Naive thymus-derived CD4-positive, alpha-beta T cell (primary cell): ENCODE results near the gene KRT83. TPM values are rescaled to one million over a fixed set of nuclear protein-coding genes. Genes with fewer than 3 reads are reported as not detected.
A peak's percentile ranks its signal among the peaks of the same experiment; 100 is the strongest.

ENCODE experiments used
- ATAC-seq: fragments of 150-1000 bp; cut with Tn5 transposase; 2 replicates; pipeline ENCODE4 v1.10.0; 2021; ENCODE audit warnings: mild to moderate bottlenecking, moderate library complexity
- CTCF ChIA-PET: fragments of 350-600 bp; sonication (Branson Sonifier 250); formaldehyde crosslinking; loops from one replicate; lab custom pipeline; 2021; ENCODE audit warnings: antibody characterized with exemption; lab: Charles Lee
- POLR2A ChIA-PET: fragments of 350-600 bp; sonication (Branson Sonifier 250); formaldehyde crosslinking; loops from one replicate; lab custom pipeline; 2021; ENCODE audit warnings: antibody characterized with exemption, inconsistent platforms; lab: Charles Lee
- DNase-seq, 9 donors: peaks; one replicate each; pipeline versions ENCODE4 v3.0.0 to v3.0.0-alpha.2; 2020 to 2022; ENCODE audit warnings: mixed read lengths in 1 of 9
- H3K27ac ChIP-seq: one replicate; pipeline ENCODE4 v1.7.0; 2013; ENCODE audit warnings: mild to moderate bottlenecking, low read depth, low read length, moderate library complexity
- H3K27me3 ChIP-seq, 2 donors: one replicate each; pipeline ENCODE4 v1.7.0; 2013; ENCODE audit warnings: low read length in 2 of 2, mild to moderate bottlenecking in 2 of 2, moderate library complexity in 2 of 2; ENCODE audit not compliant: control insufficient read depth in 2 of 2, insufficient read depth in 2 of 2
- H3K36me3 ChIP-seq, 3 experiments: 1 replicate in 2 of 3; 2 replicates in 1 of 3; pipeline ENCODE4 v1.7.0; 2013; ENCODE audit warnings: low read length in 3 of 3, mild to moderate bottlenecking in 3 of 3, moderate library complexity in 1 of 3; ENCODE audit not compliant: insufficient read depth in 3 of 3, control insufficient read depth in 2 of 3
- H3K4me1 ChIP-seq, 2 donors: one replicate each; pipeline ENCODE4 v1.7.0; 2013; ENCODE audit warnings: low read length in 2 of 2, mild to moderate bottlenecking in 2 of 2, moderate library complexity in 1 of 2; ENCODE audit not compliant: control insufficient read depth in 2 of 2, insufficient read depth in 2 of 2
- H3K4me3 ChIP-seq: 2 replicates; pipeline ENCODE4 v1.7.0; 2013; ENCODE audit warnings: mild to moderate bottlenecking, low read length
- H3K9me3 ChIP-seq, 3 experiments: 1 replicate in 2 of 3; 2 replicates in 1 of 3; pipeline ENCODE4 v1.7.0; 2013; ENCODE audit warnings: low read length in 3 of 3; ENCODE audit not compliant: control insufficient read depth in 2 of 3
- H3K27ac Mint-ChIP-seq, 9 donors: one replicate each; pipeline ENCODE4 v1.8.0; 2020 to 2022; ENCODE audit warnings: mixed read lengths in 9 of 9, mild to moderate bottlenecking in 8 of 9, moderate library complexity in 5 of 9, inconsistent platforms in 2 of 9
- H3K27me3 Mint-ChIP-seq, 5 donors: one replicate each; pipeline ENCODE4 v1.8.0; 2021 to 2022; ENCODE audit warnings: mixed read lengths in 5 of 5, mild to moderate bottlenecking in 1 of 5
- H3K36me3 Mint-ChIP-seq, 5 donors: one replicate each; pipeline ENCODE4 v1.8.0; 2020 to 2022; ENCODE audit warnings: mixed read lengths in 5 of 5, mild to moderate bottlenecking in 3 of 5, inconsistent platforms in 1 of 5
- H3K4me1 Mint-ChIP-seq, 7 donors: one replicate each; pipeline ENCODE4 v1.8.0; 2020 to 2022; ENCODE audit warnings: mixed read lengths in 7 of 7, mild to moderate bottlenecking in 3 of 7, inconsistent platforms in 1 of 7
- H3K4me3 Mint-ChIP-seq, 10 donors: one replicate each; pipeline ENCODE4 v1.8.0; 2020 to 2022; ENCODE audit warnings: mild to moderate bottlenecking in 10 of 10, mixed read lengths in 10 of 10, moderate library complexity in 6 of 10, inconsistent platforms in 2 of 10
- H3K9me3 Mint-ChIP-seq, 11 donors: one replicate each; pipeline ENCODE4 v1.8.0; 2020 to 2022; ENCODE audit warnings: mixed read lengths in 11 of 11, mild to moderate bottlenecking in 4 of 11, inconsistent platforms in 1 of 11, moderate library complexity in 1 of 11
- intact Hi-C, 2 donors: fragments of 100-400 bp; cut with micrococcal nuclease; formaldehyde crosslinking; loops; one replicate each; pipeline ENCODE4 v1.15.1; 2023
- polyA plus RNA-seq, 2 donors: library from polyadenylated mRNA; unstranded; fragments of 300-500 nt; fragmentation: Illumina TruSeq; gene quantifications; one replicate each; pipeline ENCODE4 v1.2.3, GENCODE V29; 2021
- total RNA-seq, 6 experiments: library from RNA in 5 of 6; stranded (reverse) in 5 of 6; gene quantifications; 1 replicate in 5 of 6; 2 replicates in 1 of 6; pipeline ENCODE4 v1.2.3 and lab custom pipeline; 2021 to 2026

The KRT83 gene
- not detected for total RNA-seq
- not detected for polyA plus RNA-seq
- total RNA-seq (lab: John Stamatoyannopoulos, UW) = not detected

GRCh38 chr12:52320784-52321400 is at the start of gene KRT83:
Gene KRT83, minus strand, starts transcription at chr12:52321398. Its CDS starts 63 bp downstream, at chr12:52321335.
- ChIA-PET CTCF (interaction anchor here (0.7 to 1.4 kb wide), 2 partner anchors 165 to 768 kb away, joined by 3 read pairs; no protein-coding TSS in a partner anchor), POLR2A (no interaction called here)
- Histone ChIP-seq H3K4me3 (no peak within 1 kb of the TSS), H3K9me3 (no peaks in the 10 kb centered on the region), H3K27me3 (no peaks in the 10 kb centered on the region), H3K4me1 (no peaks in the 10 kb centered on the region), H3K27ac (no peak within 1 kb of the TSS), H3K36me3 (no peaks in the 10 kb centered on the region)
- peaks cover 0 to 5% (median 0%) of the 10 kb centered on the region in 7 donors for H3K4me1 Mint-ChIP-seq
- no peak within 1 kb of the TSS for H3K4me3 Mint-ChIP-seq
- DNase-seq (no peak), ATAC-seq (no peak)
- peaks cover 15 to 52% (median 26%) of the 10 kb centered on the region in 5 donors for H3K27me3 Mint-ChIP-seq
- peaks cover 0 to 4% (median 0%) of the 10 kb centered on the region in 11 donors for H3K9me3 Mint-ChIP-seq
- H3K36me3 Mint-ChIP-seq = no peaks in the 10 kb centered on the region
- intact Hi-C loops = no loop called here
- H3K27ac Mint-ChIP-seq = no peak within 1 kb of the TSS

DNA sequence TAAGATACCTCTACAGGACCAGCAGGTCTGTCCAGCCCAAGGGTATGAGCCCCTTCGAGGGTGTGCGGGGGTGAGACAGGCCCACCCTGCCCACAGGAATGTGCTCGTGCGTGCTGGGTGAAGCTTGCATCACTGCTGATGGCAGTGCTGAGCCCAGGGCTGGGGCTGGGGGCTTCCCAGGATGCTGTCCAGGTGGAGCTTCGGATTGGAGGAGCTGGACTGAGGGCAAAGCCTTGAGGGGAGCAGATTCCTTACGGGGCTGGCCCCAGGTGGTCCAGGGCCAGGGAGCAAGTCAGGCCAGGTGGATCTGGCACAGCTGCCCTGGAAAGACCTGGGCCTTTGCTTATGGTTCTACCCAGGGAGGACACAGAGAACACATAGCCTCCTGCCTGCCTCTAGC is 48.6 kb upstream of the KRT83 start:
- no peak overlapping the region for H3K27ac ChIP-seq
- Mint-ChIP-seq H3K4me1 (no peaks in the 10 kb centered on the region), H3K27me3 (peaks cover 0 to 26% (median 10%) of the 10 kb centered on the region in 5 donors), H3K9me3 (peaks cover 0 to 13% (median 0%) of the 10 kb centered on the region in 11 donors), H3K36me3 (no peaks in the 10 kb centered on the region), H3K27ac (no peak overlapping the region), H3K4me3 (no peak overlapping the region)
- H3K36me3 ChIP-seq = no peaks in the 10 kb centered on the region
- DNase-seq (no peak), ATAC-seq (no peak)
- ChIA-PET POLR2A (no interaction called here), CTCF (interaction anchor here (0.6 to 4.9 kb wide), 4 partner anchors 21 to 512 kb away, joined by 3 to 78 read pairs (median 3); no protein-coding TSS in a partner anchor)
- H3K9me3 ChIP-seq = no peaks in the 10 kb centered on the region
- intact Hi-C loops = loop anchor here in 1 of 2 donors (10.0 kb wide), 1 partner anchor 135 kb away; no protein-coding TSS in a partner anchor
- no peak overlapping the region for H3K4me3 ChIP-seq
- no peaks in the 10 kb centered on the region for H3K27me3 ChIP-seq
- no peaks in the 10 kb centered on the region for H3K4me1 ChIP-seq

- Mint-ChIP-seq H3K4me3 (no peak overlapping the region), H3K36me3 (no peaks in the 10 kb centered on the region), H3K27ac (no peak overlapping the region), H3K4me1 (no peaks in the 10 kb centered on the region), H3K9me3 (peaks cover 0 to 11% (median 0%) of the 10 kb centered on the region in 11 donors), H3K27me3 (peaks cover 4 to 24% (median 10%) of the 10 kb centered on the region in 5 donors)
- Histone ChIP-seq H3K4me3 (no peak overlapping the region), H3K27ac (no peak overlapping the region), H3K36me3 (no peaks in the 10 kb centered on the region), H3K9me3 (no peaks in the 10 kb centered on the region), H3K27me3 (no peaks in the 10 kb centered on the region), H3K4me1 (no peaks in the 10 kb centered on the region)
- ATAC-seq (no peak), DNase-seq (no peak)
- POLR2A ChIA-PET = no interaction called here
- intact Hi-C loops = no loop called here
- CTCF ChIA-PET = interaction anchor here (0.6 to 1.3 kb wide), 3 partner anchors 21 to 509 kb away, joined by 3 read pairs; no protein-coding TSS in a partner anchor
These were observed 48.0 kb upstream of the KRT83 start for GRCh38 chr12:52369211-52369610.

GRCh38 chr12:52368508-52368907 is 47.3 kb upstream of the KRT83 start:
- DNase-seq = no peak
- Histone ChIP-seq H3K27me3 (no peaks in the 10 kb centered on the region), H3K4me3 (no peak overlapping the region), H3K27ac (no peak overlapping the region), H3K4me1 (no peaks in the 10 kb centered on the region), H3K36me3 (no peaks in the 10 kb centered on the region), H3K9me3 (no peaks in the 10 kb centered on the region)
- ChIA-PET POLR2A (no interaction called here), CTCF (no interaction called here)
- intact Hi-C loops = no loop called here
- no peak overlapping the region for H3K27ac Mint-ChIP-seq
- H3K36me3 Mint-ChIP-seq = no peaks in the 10 kb centered on the region
- H3K4me1 Mint-ChIP-seq = no peaks in the 10 kb centered on the region
- peaks cover 5 to 24% (median 10%) of the 10 kb centered on the region in 5 donors for H3K27me3 Mint-ChIP-seq
- H3K9me3 Mint-ChIP-seq = peaks cover 0 to 4% (median 0%) of the 10 kb centered on the region in 11 donors
- H3K4me3 Mint-ChIP-seq = no peak overlapping the region
- ATAC-seq = no peak

DNA sequence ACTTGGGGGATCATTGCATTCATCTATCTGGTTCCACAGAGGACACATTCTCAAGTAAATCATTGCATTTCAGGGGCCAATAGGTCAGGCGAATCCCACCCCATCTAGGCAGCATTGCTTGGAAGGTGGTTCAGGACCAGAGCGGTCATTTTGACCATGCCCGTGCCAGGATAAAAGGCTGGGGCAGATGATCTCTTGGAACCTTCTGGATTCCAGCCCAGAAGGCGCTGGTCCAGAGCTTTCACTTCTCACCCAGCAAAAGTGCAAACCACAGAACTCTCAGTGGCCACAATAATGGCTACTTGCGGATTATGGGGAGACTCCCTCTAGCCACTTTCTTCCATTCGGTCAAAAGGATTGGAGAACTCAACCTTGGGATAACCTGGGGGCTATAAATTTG is 46.7 kb upstream of the KRT83 start:
- Mint-ChIP-seq H3K36me3 (no peaks in the 10 kb centered on the region), H3K9me3 (no peaks in the 10 kb centered on the region), H3K27me3 (peaks cover 5 to 24% (median 10%) of the 10 kb centered on the region in 5 donors), H3K27ac (no peak overlapping the region), H3K4me1 (no peaks in the 10 kb centered on the region), H3K4me3 (no peak overlapping the region)
- Histone ChIP-seq H3K36me3 (no peaks in the 10 kb centered on the region), H3K4me1 (no peaks in the 10 kb centered on the region), H3K4me3 (no peak overlapping the region), H3K27ac (no peak overlapping the region), H3K9me3 (no peaks in the 10 kb centered on the region), H3K27me3 (no peaks in the 10 kb centered on the region)
- DNase-seq (no peak), ATAC-seq (no peak)
- ChIA-PET POLR2A (no interaction called here), CTCF (interaction anchor here (0.6 kb wide), 1 partner anchor 624 kb away, joined by 3 read pairs; no protein-coding TSS in a partner anchor)
- intact Hi-C loops = no loop called here

DNA sequence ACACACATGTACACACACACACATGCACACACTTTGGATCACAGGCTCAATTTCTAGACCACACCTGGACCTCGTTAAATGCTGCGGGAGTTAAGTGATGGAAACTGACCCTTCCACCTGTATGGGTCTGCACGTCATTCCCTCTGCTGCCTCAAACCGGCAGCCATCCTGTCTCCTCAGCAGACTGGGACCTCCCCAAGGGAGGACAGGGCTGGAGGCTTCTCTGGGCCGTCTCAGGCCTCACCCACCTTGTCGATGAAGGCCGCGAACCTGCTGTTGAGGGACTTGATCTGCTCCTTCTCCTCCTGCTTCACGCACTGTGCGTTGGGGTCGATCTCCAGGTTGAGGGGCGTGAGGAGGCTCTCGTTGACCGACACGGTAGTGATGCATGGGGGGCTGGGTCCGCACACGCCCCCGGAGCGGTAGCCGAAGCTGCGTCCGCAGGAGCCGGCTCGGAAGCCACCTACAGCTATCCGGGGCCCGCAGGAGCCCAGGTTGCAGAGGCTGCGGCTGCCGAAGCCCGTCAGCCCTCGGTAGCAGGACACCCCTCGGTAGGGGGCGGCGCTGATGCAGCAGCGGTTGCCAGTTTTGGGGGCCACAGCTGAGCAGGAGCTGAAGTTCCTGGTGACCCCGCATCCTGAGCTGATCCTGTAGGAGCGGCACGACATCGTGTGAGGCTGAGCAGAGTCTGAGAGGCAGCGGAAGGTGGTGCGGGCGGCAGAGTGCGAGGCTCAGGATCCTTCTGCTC is 45.7 kb upstream of the KRT83 start, which contains the start of gene KRT85:
Gene KRT85, minus strand, starts transcription at position 744 of the 748 bp plus-strand sequence. Its CDS starts 76 bp downstream, at position 668.
- CTCF ChIA-PET = no interaction called here
- Mint-ChIP-seq H3K27me3 (peaks cover 5 to 22% (median 9%) of the 10 kb centered on the region in 5 donors), H3K9me3 (no peaks in the 10 kb centered on the region), H3K4me1 (no peaks in the 10 kb centered on the region), H3K36me3 (no peaks in the 10 kb centered on the region), H3K27ac (no peak within 1 kb of the TSS), H3K4me3 (peak within 1 kb of the TSS in 1 of 10 donors; percentile 15)
- H3K27ac ChIP-seq = no peak within 1 kb of the TSS
- no peaks in the 10 kb centered on the region for H3K36me3 ChIP-seq
- intact Hi-C loops = no loop called here
- no peak within 1 kb of the TSS for H3K4me3 ChIP-seq
- no peak for DNase-seq
- ATAC-seq = no peak
- H3K27me3 ChIP-seq = no peaks in the 10 kb centered on the region
- no peaks in the 10 kb centered on the region for H3K9me3 ChIP-seq
- no peaks in the 10 kb centered on the region for H3K4me1 ChIP-seq
- POLR2A ChIA-PET = no interaction called here
